Memory B cell (primary cell): ENCODE data around the gene CHCHD3.

ENCODE experiments used
- ATAC-seq: fragments of 150-1000 bp; cut with Tn5 transposase; 2 replicates; pipeline ENCODE4 v1.10.0; 2021; ENCODE audit warnings: low read depth, mild to moderate bottlenecking, moderate library complexity
- DNase-seq, 2 donors: peaks; one replicate each; pipeline ENCODE4 v3.0.0; 2022; ENCODE audit warnings: low spot score in 2 of 2
- H3K27ac Mint-ChIP-seq: one replicate; pipeline ENCODE4 v1.8.0; 2022; ENCODE audit warnings: mild to moderate bottlenecking, moderate library complexity, mixed read lengths
- H3K27me3 Mint-ChIP-seq: one replicate; pipeline ENCODE4 v1.8.0; 2022; ENCODE audit warnings: mixed read lengths
- H3K36me3 Mint-ChIP-seq: one replicate; pipeline ENCODE4 v1.8.0; 2022; ENCODE audit warnings: mild to moderate bottlenecking, mixed read lengths
- H3K4me1 Mint-ChIP-seq: one replicate; pipeline ENCODE4 v1.8.0; 2022; ENCODE audit warnings: mixed read lengths
- H3K4me3 Mint-ChIP-seq: one replicate; pipeline ENCODE4 v1.8.0; 2022; ENCODE audit warnings: mild to moderate bottlenecking, moderate library complexity, mixed read lengths
- H3K9me3 Mint-ChIP-seq: one replicate; pipeline ENCODE4 v1.8.0; 2022; ENCODE audit warnings: mixed read lengths

CHCHD3 gene

DNA sequence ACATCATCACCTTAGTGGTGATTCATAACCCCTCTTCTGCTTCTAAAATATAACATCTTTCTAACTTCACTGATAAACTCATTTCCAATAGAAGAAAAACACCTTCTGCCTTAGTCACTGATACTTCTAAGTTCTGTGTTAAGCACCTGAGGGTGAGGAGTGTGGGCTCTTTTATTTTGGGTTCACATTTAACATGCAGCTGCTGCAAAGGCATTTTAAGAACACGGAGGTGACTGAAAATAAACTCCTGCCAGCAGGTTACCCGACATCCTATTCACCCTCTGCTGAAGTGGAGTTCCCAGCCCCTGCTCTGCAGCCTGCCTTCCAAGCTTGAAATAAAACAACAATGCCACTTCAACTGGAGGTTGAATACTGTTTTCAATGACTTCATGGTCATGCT lies 302.7 kb downstream of the CHCHD3 start:
- Mint-ChIP-seq H3K27me3 (peaks cover 13% of the 10 kb centered on the region), H3K9me3 (peaks cover 2% of the 10 kb centered on the region), H3K4me3 (no peak overlapping the region), H3K27ac (no peak overlapping the region), H3K36me3 (peaks cover 4% of the 10 kb centered on the region), H3K4me1 (peaks cover 12% of the 10 kb centered on the region)
- no peak for DNase-seq
- no peak for ATAC-seq

GRCh38 chr7:132778761-132779160 lies 303.1 kb downstream of the CHCHD3 start:
- ATAC-seq (no peak), DNase-seq (no peak)
- no peak overlapping the region for H3K27ac Mint-ChIP-seq
- H3K4me3 Mint-ChIP-seq = no peak overlapping the region
- H3K9me3 Mint-ChIP-seq = peaks cover 2% of the 10 kb centered on the region
- H3K36me3 Mint-ChIP-seq = peaks cover 3% of the 10 kb centered on the region
- H3K4me1 Mint-ChIP-seq = peaks cover 12% of the 10 kb centered on the region
- H3K27me3 Mint-ChIP-seq = peaks cover 13% of the 10 kb centered on the region

- Mint-ChIP-seq H3K4me1 (peaks cover 12% of the 10 kb centered on the region), H3K27me3 (peaks cover 13% of the 10 kb centered on the region), H3K27ac (no peak overlapping the region), H3K4me3 (no peak overlapping the region), H3K36me3 (peaks cover 3% of the 10 kb centered on the region), H3K9me3 (peaks cover 2% of the 10 kb centered on the region)
- ATAC-seq (no peak), DNase-seq (no peak)
Observed at GRCh38 chr7:132777956-132778355, 303.9 kb downstream of the CHCHD3 start.

GRCh38 chr7:132777414-132777813 lies 304.5 kb downstream of the CHCHD3 start:
- Mint-ChIP-seq H3K9me3 (peaks cover 2% of the 10 kb centered on the region), H3K4me3 (peak overlapping the region; percentile 1), H3K4me1 (peaks cover 12% of the 10 kb centered on the region), H3K27ac (no peak overlapping the region), H3K36me3 (peaks cover 3% of the 10 kb centered on the region), H3K27me3 (peaks cover 13% of the 10 kb centered on the region)
- no peak for DNase-seq
- ATAC-seq = no peak

DNA sequence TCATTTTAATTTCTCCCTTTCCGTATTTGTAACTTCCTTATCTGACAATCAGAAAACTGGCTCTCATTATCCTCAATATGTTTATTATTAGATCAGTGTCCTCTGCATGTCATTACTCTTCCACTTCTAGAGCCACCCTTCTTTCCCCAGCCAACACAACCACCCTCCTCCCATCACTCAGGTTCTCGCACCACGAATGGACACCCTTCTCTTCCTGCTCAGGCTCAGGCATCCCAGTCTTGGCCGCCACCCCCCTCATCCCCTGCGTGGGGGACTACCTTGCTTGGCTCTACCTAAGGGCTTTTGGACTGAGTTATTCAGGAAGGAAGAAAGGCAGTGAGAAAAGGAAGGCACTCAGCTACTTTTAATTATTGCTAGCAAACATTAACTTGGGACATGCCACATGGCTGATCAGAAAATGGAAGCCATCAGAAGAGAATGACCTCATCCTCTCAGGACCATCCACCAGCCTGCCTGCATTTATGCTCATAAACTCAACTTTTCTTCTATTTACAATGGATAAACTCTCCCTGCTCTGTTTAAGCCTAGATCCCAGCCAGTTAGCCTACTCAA lies 305.8 kb downstream of the CHCHD3 start:
- Mint-ChIP-seq H3K4me3 (no peak overlapping the region), H3K27ac (no peak overlapping the region)

GRCh38 chr7:132773527-132773956 lies 308.3 kb downstream of the CHCHD3 start:
- no peak for ATAC-seq
- DNase-seq = no peak
- no peak overlapping the region for H3K4me3 Mint-ChIP-seq
- H3K36me3 Mint-ChIP-seq = peaks cover 2% of the 10 kb centered on the region
- no peak overlapping the region for H3K27ac Mint-ChIP-seq
- peaks cover 8% of the 10 kb centered on the region for H3K4me1 Mint-ChIP-seq
- H3K27me3 Mint-ChIP-seq = peaks cover 15% of the 10 kb centered on the region
- peaks cover 6% of the 10 kb centered on the region for H3K9me3 Mint-ChIP-seq

More for the DNA sequence above, 305.8 kb downstream of the CHCHD3 start:
- Mint-ChIP-seq H3K9me3 (peaks cover 2% of the 10 kb centered on the region), H3K36me3 (no peaks in the 10 kb centered on the region), H3K4me1 (peaks cover 12% of the 10 kb centered on the region), H3K27me3 (peaks cover 14% of the 10 kb centered on the region)
- ATAC-seq = no peak
- no peak for DNase-seq

DNA sequence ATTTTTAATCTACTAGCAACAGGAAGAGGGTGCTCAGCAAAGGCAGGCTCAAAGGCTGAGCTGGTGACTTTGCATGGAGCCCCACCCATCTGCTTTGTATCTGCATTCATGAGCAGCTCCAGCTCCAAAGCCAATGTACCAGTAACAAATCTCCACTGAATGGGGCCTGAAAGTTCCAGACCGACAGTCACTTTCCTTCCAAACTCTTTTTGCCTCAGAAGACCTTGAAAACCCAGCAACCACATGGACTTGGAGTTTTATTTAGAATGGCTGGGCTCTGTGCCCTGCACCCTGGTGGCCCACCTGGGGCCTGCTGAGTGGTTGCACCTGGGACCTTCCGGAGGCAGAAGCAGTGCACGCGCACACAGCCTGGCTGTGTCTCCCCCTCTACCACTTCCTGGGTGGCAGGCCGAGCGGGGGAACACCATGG lies 310.6 kb downstream of the CHCHD3 start:
- Mint-ChIP-seq H3K9me3 (peaks cover 5% of the 10 kb centered on the region), H3K4me3 (no peak overlapping the region), H3K27me3 (peaks cover 9% of the 10 kb centered on the region), H3K4me1 (no peaks in the 10 kb centered on the region), H3K36me3 (peaks cover 2% of the 10 kb centered on the region), H3K27ac (no peak overlapping the region)
- DNase-seq (no peak), ATAC-seq (no peak)

DNA sequence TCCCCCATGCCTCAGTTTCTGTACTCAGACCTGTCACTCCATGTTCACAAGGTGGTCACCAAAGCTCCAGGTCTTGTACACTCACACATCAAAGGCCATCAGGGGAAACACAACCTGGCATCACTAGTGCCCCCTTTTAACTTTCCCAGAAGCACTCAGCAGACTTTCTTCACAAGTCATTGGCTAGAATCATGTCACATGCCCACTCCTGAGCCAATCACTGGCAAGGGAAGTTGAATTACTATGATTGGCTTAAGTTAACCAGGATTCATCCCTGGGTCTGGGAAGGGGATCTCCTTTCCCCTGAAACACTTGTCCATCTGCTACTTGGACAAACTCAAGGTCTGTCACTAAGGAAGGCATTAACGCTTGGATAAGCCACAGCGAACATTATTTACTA lies 311.8 kb downstream of the CHCHD3 start:
- no peaks in the 10 kb centered on the region for H3K4me1 Mint-ChIP-seq
- peaks cover 12% of the 10 kb centered on the region for H3K27me3 Mint-ChIP-seq
- H3K36me3 Mint-ChIP-seq = peaks cover 2% of the 10 kb centered on the region
- H3K27ac Mint-ChIP-seq = no peak overlapping the region
- peaks cover 5% of the 10 kb centered on the region for H3K9me3 Mint-ChIP-seq
- no peak for DNase-seq
- no peak for ATAC-seq
- H3K4me3 Mint-ChIP-seq = no peak overlapping the region

DNA sequence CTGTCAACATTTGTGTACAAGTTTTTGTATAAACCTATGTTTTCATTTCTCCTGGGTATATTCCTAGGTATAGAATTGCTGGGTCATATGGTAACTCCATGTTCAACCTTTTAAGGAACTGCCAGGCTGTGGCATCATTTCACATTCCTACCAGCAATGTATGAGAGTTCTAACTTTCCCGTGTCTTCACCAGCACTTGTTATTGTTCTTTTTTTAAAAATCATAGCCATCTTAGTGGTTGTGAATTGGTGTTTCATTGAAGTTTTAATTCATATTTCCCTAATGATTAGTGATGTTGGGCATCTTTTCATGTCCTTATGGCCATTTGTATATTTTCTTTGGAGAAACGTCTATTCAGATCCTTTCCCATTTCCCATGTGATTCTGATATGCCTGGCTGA lies 312.6 kb downstream of the CHCHD3 start:
- H3K4me3 Mint-ChIP-seq = no peak overlapping the region
- H3K9me3 Mint-ChIP-seq = peaks cover 5% of the 10 kb centered on the region
- no peak overlapping the region for H3K27ac Mint-ChIP-seq
- H3K36me3 Mint-ChIP-seq = peaks cover 2% of the 10 kb centered on the region
- no peaks in the 10 kb centered on the region for H3K4me1 Mint-ChIP-seq
- no peak for ATAC-seq
- DNase-seq = no peak
- peaks cover 12% of the 10 kb centered on the region for H3K27me3 Mint-ChIP-seq

GRCh38 chr7:132768099-132768498 lies 313.8 kb downstream of the CHCHD3 start:
- peaks cover 2% of the 10 kb centered on the region for H3K36me3 Mint-ChIP-seq
- no peak overlapping the region for H3K4me3 Mint-ChIP-seq
- peaks cover 12% of the 10 kb centered on the region for H3K27me3 Mint-ChIP-seq
- DNase-seq (no peak), ATAC-seq (no peak)
- no peak overlapping the region for H3K27ac Mint-ChIP-seq
- H3K9me3 Mint-ChIP-seq = peaks cover 5% of the 10 kb centered on the region
- no peaks in the 10 kb centered on the region for H3K4me1 Mint-ChIP-seq

DNA sequence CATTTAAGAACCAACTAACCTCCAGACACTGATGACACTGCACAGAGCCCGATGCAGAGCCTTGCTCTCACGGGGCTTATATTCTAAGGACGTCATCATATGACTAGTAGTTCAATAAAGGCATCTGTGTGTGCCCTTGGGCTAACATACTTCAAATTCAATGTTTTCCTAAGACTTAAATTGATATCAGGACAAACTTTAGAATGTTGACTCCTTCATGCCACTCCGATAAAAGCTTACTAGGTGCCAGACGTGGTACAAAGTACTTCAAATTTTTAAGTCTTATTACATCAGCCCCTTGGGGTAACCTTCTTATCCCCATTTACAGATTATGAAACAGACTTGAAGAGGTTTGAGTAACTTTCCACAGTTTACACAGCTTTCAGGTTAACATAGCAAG lies 314.5 kb downstream of the CHCHD3 start:
- peaks cover 2% of the 10 kb centered on the region for H3K36me3 Mint-ChIP-seq
- peaks cover 12% of the 10 kb centered on the region for H3K27me3 Mint-ChIP-seq
- DNase-seq (no peak), ATAC-seq (no peak)
- H3K9me3 Mint-ChIP-seq = peaks cover 5% of the 10 kb centered on the region
- H3K4me3 Mint-ChIP-seq = no peak overlapping the region
- no peaks in the 10 kb centered on the region for H3K4me1 Mint-ChIP-seq
- no peak overlapping the region for H3K27ac Mint-ChIP-seq

- Mint-ChIP-seq H3K27ac (no peak overlapping the region), H3K4me1 (no peaks in the 10 kb centered on the region), H3K36me3 (peaks cover 2% of the 10 kb centered on the region), H3K9me3 (peaks cover 5% of the 10 kb centered on the region), H3K4me3 (no peak overlapping the region), H3K27me3 (peaks cover 12% of the 10 kb centered on the region)
- DNase-seq (no peak), ATAC-seq (no peak)
Observed at GRCh38 chr7:132766660-132767059, 315.2 kb downstream of the CHCHD3 start.

- DNase-seq = no peak
- Mint-ChIP-seq H3K4me1 (no peaks in the 10 kb centered on the region), H3K27me3 (peaks cover 10% of the 10 kb centered on the region), H3K36me3 (peaks cover 2% of the 10 kb centered on the region), H3K4me3 (no peak overlapping the region), H3K27ac (no peak overlapping the region), H3K9me3 (peaks cover 5% of the 10 kb centered on the region)
- no peak for ATAC-seq
Observed at GRCh38 chr7:132765861-132766260, 316.0 kb downstream of the CHCHD3 start.

- Mint-ChIP-seq H3K27me3 (peaks cover 6% of the 10 kb centered on the region), H3K4me1 (no peaks in the 10 kb centered on the region), H3K9me3 (peaks cover 2% of the 10 kb centered on the region), H3K27ac (no peak overlapping the region), H3K4me3 (no peak overlapping the region), H3K36me3 (no peaks in the 10 kb centered on the region)
- ATAC-seq = no peak
- DNase-seq = no peak
Observed at GRCh38 chr7:132764762-132765161, 317.1 kb downstream of the CHCHD3 start.

- Mint-ChIP-seq H3K27me3 (peaks cover 1% of the 10 kb centered on the region), H3K27ac (no peak overlapping the region), H3K4me3 (no peak overlapping the region), H3K36me3 (no peaks in the 10 kb centered on the region), H3K9me3 (no peaks in the 10 kb centered on the region), H3K4me1 (no peaks in the 10 kb centered on the region)
- ATAC-seq (no peak), DNase-seq (no peak)
Observed at GRCh38 chr7:132760866-132761265, 321.0 kb downstream of the CHCHD3 start.
